H9 (cell line): ENCODE results near the gene KRTAP27-1. TPM values are rescaled to one million over a fixed set of nuclear protein-coding genes. Genes with fewer than 3 reads are reported as not detected.

Experiments used
- DNase-seq: peaks from one replicate; pipeline ENCODE4 v3.0.0-alpha.2; 2017
- H2AFZ ChIP-seq: one replicate; pipeline ENCODE4 v1.6.1; 2013; ENCODE audit warnings: mild to moderate bottlenecking, low read length, control low read depth, moderate library complexity
- H2AK5ac ChIP-seq: 2 replicates; pipeline ENCODE4 v1.6.1; 2013; ENCODE audit warnings: low read length, control low read depth, mixed read lengths; ENCODE audit not compliant: insufficient read length
- H2BK120ac ChIP-seq: one replicate; pipeline ENCODE4 v1.6.1; 2013; ENCODE audit warnings: low read depth, mild to moderate bottlenecking, low read length, control low read depth, inconsistent platforms; ENCODE audit not compliant: poor library complexity, severe bottlenecking
- H2BK12ac ChIP-seq: 2 replicates; pipeline ENCODE4 v1.6.1; 2013; ENCODE audit warnings: low read length, control low read depth, mixed read lengths, low read depth; ENCODE audit not compliant: insufficient read length
- H2BK15ac ChIP-seq: 2 replicates; pipeline ENCODE4 v1.6.1; 2013; ENCODE audit warnings: low read depth, low read length, control low read depth
- H2BK20ac ChIP-seq: one replicate; pipeline ENCODE4 v1.6.1; 2013; ENCODE audit warnings: low read depth, mild to moderate bottlenecking, low read length, control low read depth, inconsistent platforms; ENCODE audit not compliant: poor library complexity, severe bottlenecking
- H2BK5ac ChIP-seq: 2 replicates; pipeline ENCODE4 v1.6.1; 2013; ENCODE audit warnings: low read length, control low read depth, mixed read lengths; ENCODE audit not compliant: insufficient read length
- H3K14ac ChIP-seq: 2 replicates; pipeline ENCODE4 v1.6.1; 2013; ENCODE audit warnings: low read length, control low read depth; ENCODE audit not compliant: insufficient read depth
- H3K18ac ChIP-seq: 2 replicates; pipeline ENCODE4 v1.6.1; 2013; ENCODE audit warnings: low read depth, mild to moderate bottlenecking, mixed read lengths, low read length, control low read depth; ENCODE audit not compliant: insufficient read length
- H3K23ac ChIP-seq: 2 replicates; pipeline ENCODE4 v1.6.1; 2013; ENCODE audit warnings: low read length, control low read depth, mixed read lengths, low read depth; ENCODE audit not compliant: insufficient read length
- H3K23me2 ChIP-seq: 2 replicates; pipeline ENCODE4 v1.6.1; 2013; ENCODE audit warnings: low read depth, mild to moderate bottlenecking, mixed read lengths, low read length, control low read depth; ENCODE audit not compliant: insufficient read length, poor library complexity, severe bottlenecking
- H3K27ac ChIP-seq: 2 replicates; pipeline ENCODE4 v1.5.1; 2013; ENCODE audit warnings: low read length, control low read depth, mixed read lengths, low read depth; ENCODE audit not compliant: insufficient read length
- H3K27me3 ChIP-seq: 2 replicates; pipeline ENCODE4 v1.6.1; 2013; ENCODE audit warnings: low read length, control low read depth, inconsistent platforms; ENCODE audit not compliant: insufficient read depth
- H3K4ac ChIP-seq: 2 replicates; pipeline ENCODE4 v1.6.1; 2013; ENCODE audit warnings: low read depth, mild to moderate bottlenecking, control low read depth, inconsistent platforms, low read length, moderate library complexity
- H3K4me1 ChIP-seq: 2 replicates; pipeline ENCODE4 v1.6.1; 2013; ENCODE audit warnings: low read length, control low read depth, inconsistent platforms; ENCODE audit not compliant: insufficient read depth
- H3K4me2 ChIP-seq: 2 replicates; pipeline ENCODE4 v1.6.1; 2013; ENCODE audit warnings: low read length, control low read depth, mixed read lengths; ENCODE audit not compliant: insufficient read length, insufficient read depth
- H3K56ac ChIP-seq: 2 replicates; pipeline ENCODE4 v1.6.1; 2013; ENCODE audit warnings: low read depth, mild to moderate bottlenecking, mixed read lengths, low read length, control low read depth; ENCODE audit not compliant: insufficient read length
- H3K79me1 ChIP-seq: 2 replicates; pipeline ENCODE4 v1.6.1; 2013; ENCODE audit warnings: low read depth, mild to moderate bottlenecking, moderate library complexity, low read length, control low read depth, inconsistent platforms; ENCODE audit not compliant: insufficient read depth, poor library complexity, severe bottlenecking
- H3K79me2 ChIP-seq: 2 replicates; pipeline ENCODE4 v1.6.1; 2013; ENCODE audit warnings: low read length, control low read depth, inconsistent platforms; ENCODE audit not compliant: insufficient read depth
- H3K9ac ChIP-seq: 2 replicates; pipeline ENCODE4 v1.6.1; 2013; ENCODE audit warnings: low read length, control low read depth, mixed read lengths; ENCODE audit not compliant: insufficient read length; ENCODE audit errors: extremely low read depth
- H3K9me3 ChIP-seq: one replicate; pipeline ENCODE4 v1.6.1; 2013; ENCODE audit warnings: low read depth, low read length, inconsistent platforms; ENCODE audit not compliant: control insufficient read depth
- H3T11ph ChIP-seq: one replicate; pipeline ENCODE4 v1.6.1; 2013; ENCODE audit warnings: mild to moderate bottlenecking, low read length, control low read depth, inconsistent platforms
- H4K20me1 ChIP-seq: one replicate; pipeline ENCODE4 v1.6.1; 2013; ENCODE audit not compliant: control insufficient read depth, insufficient read length, insufficient read depth
- H4K5ac ChIP-seq: 2 replicates; pipeline ENCODE4 v1.6.1; 2013; ENCODE audit warnings: low read depth, mild to moderate bottlenecking, mixed read lengths, low read length, control low read depth; ENCODE audit not compliant: insufficient read length
- H4K8ac ChIP-seq: replicated peaks from 2 replicates; pipeline ENCODE4 v1.6.1; 2013; ENCODE audit warnings: low read length, control low read depth, mixed read lengths, low read depth; ENCODE audit not compliant: insufficient read length
- H4K91ac ChIP-seq: 2 replicates; pipeline ENCODE4 v1.6.1; 2013; ENCODE audit warnings: low read depth, mild to moderate bottlenecking, moderate library complexity, mixed read lengths, low read length, control low read depth; ENCODE audit not compliant: insufficient read length
- H3K27ac Mint-ChIP-seq, 3 experiments: 2 replicates in 2 of 3; 3 replicates in 1 of 3; pipeline ENCODE4 v1.8.0; 2020 to 2021; ENCODE audit warnings: mixed read lengths in 3 of 3, mild to moderate bottlenecking in 1 of 3, moderate library complexity in 1 of 3
- H3K27me3 Mint-ChIP-seq: 2 replicates; pipeline ENCODE4 v1.8.0; 2021; ENCODE audit warnings: low read depth, mild to moderate bottlenecking, moderate library complexity, mixed read lengths
- H3K36me3 Mint-ChIP-seq, 3 experiments: 2 replicates in 2 of 3; 3 replicates in 1 of 3; pipeline ENCODE4 v1.8.0; 2020 to 2021; ENCODE audit warnings: low read depth in 3 of 3, mixed read lengths in 3 of 3; ENCODE audit not compliant: insufficient read depth in 1 of 3
- H3K4me1 Mint-ChIP-seq, 2 experiments: 2 replicates each; pipeline ENCODE4 v1.8.0; 2020; ENCODE audit warnings: mixed read lengths in 2 of 2
- H3K4me3 Mint-ChIP-seq, 2 experiments: 2 replicates in 1 of 2; 3 replicates in 1 of 2; pipeline ENCODE4 v1.8.0; 2020 to 2021; ENCODE audit warnings: mild to moderate bottlenecking in 2 of 2, mixed read lengths in 2 of 2, moderate library complexity in 1 of 2
- H3K9me3 Mint-ChIP-seq, 2 experiments: 2 replicates in 1 of 2; 3 replicates in 1 of 2; pipeline ENCODE4 v1.8.0; 2020; ENCODE audit warnings: mild to moderate bottlenecking in 2 of 2, mixed read lengths in 2 of 2, moderate library complexity in 1 of 2
- total RNA-seq: library from RNA; stranded (reverse); gene quantifications from 2 replicates; pipeline ENCODE4 v1.2.1, GENCODE V29; 2021
- TF ChIP-seq, protein P1 (sequence below): fragments of 200-600 bp; sonication (generic); conservative IDR thresholded peaks from 3 replicates; pipeline ENCODE4 v1.8.0; 2021; ENCODE audit warnings: antibody characterized with exemption, mild to moderate bottlenecking

The KRTAP27-1 gene
- total RNA-seq, 1 experiment from 2014 or later: not detected

DNA sequence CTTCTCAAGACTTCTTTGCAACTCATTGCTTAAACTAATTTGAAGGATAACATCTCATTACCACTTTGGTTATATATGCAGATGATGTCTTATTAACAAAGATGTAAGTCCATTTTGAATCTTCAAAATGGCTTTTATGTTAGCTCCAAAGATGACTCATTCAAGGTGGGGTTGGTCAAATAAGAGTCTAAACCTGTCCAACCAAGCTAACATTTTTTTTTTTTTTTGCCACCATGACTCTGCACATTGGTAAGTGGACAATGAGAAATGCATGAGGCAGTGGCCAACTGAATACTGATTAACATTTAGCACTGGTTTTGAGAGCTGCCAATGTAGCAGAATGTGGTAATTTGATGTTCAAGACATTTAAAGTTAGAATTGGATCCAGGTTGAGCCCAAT is 278 bp upstream of the KRTAP27-1 start:
- Histone ChIP-seq H3K23ac (no peak overlapping the region), H3K4me1 (no peaks in the 10 kb centered on the region), H2AFZ (no peak overlapping the region), H2BK15ac (no peak overlapping the region), H3K27me3 (no peaks in the 10 kb centered on the region; the same call in 1 of the 2 replicates), H3K79me1 (no peaks in the 10 kb centered on the region), H4K91ac (no peak overlapping the region), H4K20me1 (no peaks in the 10 kb centered on the region), H2BK12ac (no peak overlapping the region), H3K18ac (no peak overlapping the region), H2BK20ac (no peak overlapping the region), H2AK5ac (no peak overlapping the region), H3K9me3 (no peaks in the 10 kb centered on the region), H4K8ac (no peak overlapping the region), H3K56ac (no peak overlapping the region), H2BK120ac (no peak overlapping the region), H4K5ac (no peak overlapping the region), H3K79me2 (no peaks in the 10 kb centered on the region; the same call in 1 of the 2 replicates), H2BK5ac (no peak overlapping the region), H3K14ac (no peak overlapping the region), H3K23me2 (no peaks in the 10 kb centered on the region), H3K9ac (no peak overlapping the region), H3K4ac (no peak overlapping the region), H3K27ac (no peak overlapping the region), H3T11ph (no peak overlapping the region), H3K4me2 (no peak overlapping the region)
- DNase-seq: no peak
- no peak overlapping the region for H3K4me3 Mint-ChIP-seq
- no peaks in the 10 kb centered on the region for H3K27me3 Mint-ChIP-seq
- no peaks in the 10 kb centered on the region for H3K36me3 Mint-ChIP-seq
- TF ChIP-seq, protein P1, sequence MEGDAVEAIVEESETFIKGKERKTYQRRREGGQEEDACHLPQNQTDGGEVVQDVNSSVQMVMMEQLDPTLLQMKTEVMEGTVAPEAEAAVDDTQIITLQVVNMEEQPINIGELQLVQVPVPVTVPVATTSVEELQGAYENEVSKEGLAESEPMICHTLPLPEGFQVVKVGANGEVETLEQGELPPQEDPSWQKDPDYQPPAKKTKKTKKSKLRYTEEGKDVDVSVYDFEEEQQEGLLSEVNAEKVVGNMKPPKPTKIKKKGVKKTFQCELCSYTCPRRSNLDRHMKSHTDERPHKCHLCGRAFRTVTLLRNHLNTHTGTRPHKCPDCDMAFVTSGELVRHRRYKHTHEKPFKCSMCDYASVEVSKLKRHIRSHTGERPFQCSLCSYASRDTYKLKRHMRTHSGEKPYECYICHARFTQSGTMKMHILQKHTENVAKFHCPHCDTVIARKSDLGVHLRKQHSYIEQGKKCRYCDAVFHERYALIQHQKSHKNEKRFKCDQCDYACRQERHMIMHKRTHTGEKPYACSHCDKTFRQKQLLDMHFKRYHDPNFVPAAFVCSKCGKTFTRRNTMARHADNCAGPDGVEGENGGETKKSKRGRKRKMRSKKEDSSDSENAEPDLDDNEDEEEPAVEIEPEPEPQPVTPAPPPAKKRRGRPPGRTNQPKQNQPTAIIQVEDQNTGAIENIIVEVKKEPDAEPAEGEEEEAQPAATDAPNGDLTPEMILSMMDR: no peak
- H3K27ac Mint-ChIP-seq: no peak overlapping the region
- H3K4me1 Mint-ChIP-seq: no peaks in the 10 kb centered on the region
- no peaks in the 10 kb centered on the region for H3K9me3 Mint-ChIP-seq
